Retinal pigment epithelial cell (primary cell): ENCODE results near the gene CHMP6.

Source experiments
- DNase-seq: peaks from one replicate; pipeline ENCODE4 v3.0.0-alpha.2; 2010; ENCODE audit warnings: low read depth
- H3K4me3 ChIP-seq: 2 replicates; pipeline ENCODE4 v1.5.1; 2011; ENCODE audit warnings: mild to moderate bottlenecking, low read length, control low read depth, moderate library complexity
- TF ChIP-seq, protein P1 (sequence below): conservative IDR thresholded peaks from 2 replicates; pipeline ENCODE4 v1.5.1; 2011; ENCODE audit warnings: low read depth, low read length, control low read depth, inconsistent platforms

Gene CHMP6

DNA sequence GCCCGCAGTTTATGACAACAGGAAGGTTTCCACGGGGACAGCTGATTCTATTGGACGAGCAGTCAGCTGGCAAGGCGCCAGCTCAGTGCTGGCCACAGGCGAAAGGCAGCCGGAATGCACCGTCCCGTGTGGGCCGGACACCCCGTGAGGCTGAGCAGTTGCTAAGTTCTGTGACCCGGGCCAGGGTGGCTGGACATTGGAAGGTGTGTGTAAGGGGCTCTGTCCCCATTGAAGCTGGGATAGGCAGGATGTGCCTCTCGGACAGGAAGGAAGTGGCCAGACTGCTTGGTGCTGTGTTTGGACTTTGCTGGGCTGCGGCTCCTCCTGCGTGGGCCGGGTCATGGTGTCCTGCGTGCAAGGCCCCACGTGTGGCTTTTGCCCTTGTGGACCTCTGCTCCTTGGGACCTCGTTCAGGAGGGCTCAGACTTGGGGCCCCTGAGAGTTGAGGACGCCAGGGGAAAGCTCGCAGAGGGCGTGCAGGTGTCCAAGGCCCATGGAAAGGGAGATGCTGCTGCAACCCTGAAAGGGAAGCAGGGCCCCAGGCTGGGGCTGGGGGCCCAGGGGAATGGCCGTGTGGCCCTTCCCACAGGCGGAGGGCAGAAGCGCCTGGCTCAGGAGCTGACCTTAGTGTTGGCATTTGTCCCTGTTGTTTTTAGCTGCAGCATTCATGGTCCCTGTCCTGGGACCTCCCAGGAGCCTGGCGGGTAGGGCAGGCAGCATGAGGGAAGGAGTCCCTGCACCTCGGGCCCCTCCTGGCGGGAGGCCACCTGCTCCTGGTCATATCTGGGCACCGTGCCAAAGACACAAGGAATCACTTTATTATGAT is 53.3 kb downstream of the CHMP6 start:
- TF ChIP-seq, protein P1, sequence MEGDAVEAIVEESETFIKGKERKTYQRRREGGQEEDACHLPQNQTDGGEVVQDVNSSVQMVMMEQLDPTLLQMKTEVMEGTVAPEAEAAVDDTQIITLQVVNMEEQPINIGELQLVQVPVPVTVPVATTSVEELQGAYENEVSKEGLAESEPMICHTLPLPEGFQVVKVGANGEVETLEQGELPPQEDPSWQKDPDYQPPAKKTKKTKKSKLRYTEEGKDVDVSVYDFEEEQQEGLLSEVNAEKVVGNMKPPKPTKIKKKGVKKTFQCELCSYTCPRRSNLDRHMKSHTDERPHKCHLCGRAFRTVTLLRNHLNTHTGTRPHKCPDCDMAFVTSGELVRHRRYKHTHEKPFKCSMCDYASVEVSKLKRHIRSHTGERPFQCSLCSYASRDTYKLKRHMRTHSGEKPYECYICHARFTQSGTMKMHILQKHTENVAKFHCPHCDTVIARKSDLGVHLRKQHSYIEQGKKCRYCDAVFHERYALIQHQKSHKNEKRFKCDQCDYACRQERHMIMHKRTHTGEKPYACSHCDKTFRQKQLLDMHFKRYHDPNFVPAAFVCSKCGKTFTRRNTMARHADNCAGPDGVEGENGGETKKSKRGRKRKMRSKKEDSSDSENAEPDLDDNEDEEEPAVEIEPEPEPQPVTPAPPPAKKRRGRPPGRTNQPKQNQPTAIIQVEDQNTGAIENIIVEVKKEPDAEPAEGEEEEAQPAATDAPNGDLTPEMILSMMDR, result no peak
- DNase-seq, result no peak
- no peak overlapping the region for H3K4me3 ChIP-seq

DNA sequence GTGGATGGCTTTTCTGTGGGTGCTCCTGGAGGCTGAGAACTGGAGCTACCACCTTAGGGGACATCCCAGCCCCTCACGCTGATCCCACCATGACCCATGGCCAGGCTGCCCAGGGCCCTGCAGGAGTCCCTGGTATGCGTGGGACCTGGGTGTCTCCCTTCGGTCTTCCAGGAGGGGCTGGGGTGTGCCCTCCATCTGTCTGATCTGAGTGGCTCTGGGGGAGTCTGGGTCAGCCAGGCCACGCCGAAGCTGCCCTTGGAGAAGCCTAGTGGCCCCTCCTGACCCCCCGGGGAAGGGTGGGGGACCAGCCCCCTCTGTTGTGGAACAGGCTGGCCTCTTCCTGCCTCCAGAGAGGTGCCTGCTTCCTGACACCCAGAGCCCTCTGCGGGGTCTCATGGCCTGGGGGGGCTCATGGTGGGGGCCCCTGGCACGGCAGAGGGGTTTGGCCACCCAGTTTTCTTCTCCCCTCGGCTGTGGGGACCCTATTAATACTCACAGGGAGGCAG is 54.0 kb downstream of the CHMP6 start:
- TF ChIP-seq, protein P1, result no peak
- DNase-seq, result no peak
- no peak overlapping the region for H3K4me3 ChIP-seq

DNA sequence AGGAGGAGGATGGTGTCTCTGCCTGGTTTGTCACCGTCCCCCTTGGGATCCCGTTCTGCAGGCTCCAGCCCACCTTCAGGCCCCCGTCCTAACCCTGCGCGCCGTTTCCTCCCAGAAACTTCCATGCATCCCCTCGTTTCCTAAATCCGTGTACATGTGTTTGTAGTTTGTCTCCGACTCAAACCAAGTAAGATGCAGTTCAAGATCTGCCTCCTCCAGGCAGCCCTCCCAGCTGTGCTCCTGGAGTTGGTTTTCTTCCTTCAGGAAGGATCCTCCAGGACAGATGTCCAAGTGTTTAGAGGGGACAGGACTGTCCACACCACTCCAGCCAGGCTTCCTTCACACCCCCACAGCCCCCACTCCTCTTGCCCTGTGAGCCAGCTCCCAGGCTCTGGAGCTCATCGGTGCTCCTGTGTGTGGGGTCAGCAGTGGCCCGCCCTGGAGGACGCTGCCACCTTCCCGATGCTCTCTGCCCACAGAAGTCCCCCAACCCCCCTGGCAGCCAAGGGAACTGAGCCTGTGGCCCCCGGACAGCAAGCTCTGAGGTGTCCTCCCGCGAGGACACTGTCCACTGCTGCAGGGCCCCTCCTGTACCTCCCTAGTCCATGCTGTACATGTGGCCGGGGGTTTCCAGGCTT is 54.6 kb downstream of the CHMP6 start:
- H3K4me3 ChIP-seq, result no peak overlapping the region
- DNase-seq, result no peak
- TF ChIP-seq, protein P1, result no peak

DNA sequence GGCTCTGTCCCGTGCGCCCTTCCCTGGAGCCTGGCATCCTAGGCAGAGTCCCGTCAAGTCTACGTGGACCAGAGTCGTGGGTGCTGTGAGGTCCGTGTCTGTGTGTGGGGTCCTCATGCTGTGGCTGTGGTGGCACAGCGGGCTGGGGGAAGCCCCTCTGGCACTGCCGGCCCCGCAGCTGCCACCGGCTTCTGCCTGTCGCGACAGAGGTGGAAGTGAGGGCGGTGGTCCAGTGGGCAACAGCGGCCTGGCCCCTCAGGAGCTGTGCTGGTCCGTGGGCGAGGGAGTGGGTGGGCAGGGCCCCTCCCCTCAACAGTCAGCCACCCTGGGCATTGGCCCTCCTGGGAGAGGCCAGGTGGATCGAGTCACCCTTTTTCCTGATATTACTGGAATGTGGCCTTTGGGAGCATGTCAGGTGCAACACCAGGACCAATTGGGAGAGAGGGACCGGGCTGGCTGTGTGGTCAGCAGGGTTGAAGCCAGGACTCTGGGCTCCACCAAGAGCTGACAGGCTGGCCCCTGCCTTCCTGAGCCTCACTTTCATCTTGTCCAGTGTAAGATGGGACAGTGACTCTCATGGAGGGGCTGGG is 55.2 kb downstream of the CHMP6 start:
- H3K4me3 ChIP-seq, result no peak overlapping the region
- TF ChIP-seq, protein P1, result no peak
- DNase-seq, result no peak

DNA sequence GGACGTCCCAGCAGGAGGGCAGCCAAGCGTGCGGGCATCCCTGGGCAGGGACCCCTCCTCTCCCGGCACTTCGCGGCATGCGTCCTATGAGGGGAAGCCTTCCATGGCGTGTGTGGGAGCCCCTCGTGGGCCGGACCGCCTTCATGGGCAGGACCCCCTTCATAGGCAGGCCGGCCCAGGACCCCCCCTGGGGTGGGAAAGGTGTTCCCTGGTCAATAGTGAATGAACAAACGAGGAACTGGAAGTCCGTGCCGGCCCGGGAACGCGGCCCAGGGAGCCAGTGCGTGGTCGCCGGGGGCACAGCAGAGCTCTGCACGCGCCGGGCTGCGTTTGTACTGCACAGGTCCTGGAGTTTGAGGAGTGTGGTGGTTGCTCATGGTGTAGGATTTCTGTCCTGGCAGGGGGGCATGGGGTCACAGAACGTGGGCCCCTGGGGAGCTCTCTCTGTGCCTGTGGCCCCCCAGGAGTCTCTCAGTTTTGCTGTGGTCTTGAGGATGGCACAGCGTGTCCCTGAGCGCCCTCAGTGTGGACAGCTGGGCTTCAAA is 57.3 kb downstream of the CHMP6 start:
- DNase-seq, result no peak
- H3K4me3 ChIP-seq, result no peak overlapping the region
- TF ChIP-seq, protein P1, result no peak

DNA sequence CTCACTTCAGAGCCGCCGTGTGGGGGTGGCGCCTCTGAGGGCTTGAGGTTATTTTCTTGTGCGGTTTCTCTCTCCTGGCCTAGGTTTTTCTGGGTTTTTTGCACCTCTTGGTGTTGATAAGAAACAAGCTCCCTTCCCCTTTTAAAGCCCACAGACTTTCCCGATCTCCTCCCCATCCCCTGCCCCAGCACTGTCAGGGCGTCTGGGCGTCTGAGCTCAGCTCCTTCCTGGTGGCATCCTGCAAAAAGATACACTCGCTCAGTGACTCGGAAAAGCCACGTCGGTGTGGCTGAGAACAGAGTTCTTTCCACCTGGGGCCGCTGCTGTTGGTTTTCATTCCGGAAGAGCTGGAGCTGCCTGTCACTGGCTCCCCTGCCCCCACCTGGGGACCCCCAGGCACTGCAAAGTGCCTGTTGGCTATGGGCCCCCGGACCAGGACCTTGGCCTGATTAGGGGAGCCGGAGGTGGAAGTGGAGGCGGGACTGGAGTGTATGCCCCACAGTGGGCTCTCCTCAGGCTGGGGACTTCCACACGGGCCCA is 57.8 kb downstream of the CHMP6 start:
- H3K4me3 ChIP-seq, result no peak overlapping the region
- no peak for DNase-seq
- TF ChIP-seq, protein P1, result no peak
